ENCODE results near the gene MYH13.

The MYH13 gene

GRCh38 chr17:10339051-10339450 lies 33.8 kb downstream of the MYH13 start:
- DNase-seq = no peak

GRCh38 chr17:10337976-10338375 lies 34.8 kb downstream of the MYH13 start:
- DNase-seq = no peak

GRCh38 chr17:10337136-10337535 lies 35.7 kb downstream of the MYH13 start:
- no peak for DNase-seq

- no peak for DNase-seq
Observed at GRCh38 chr17:10336393-10336792, 36.4 kb downstream of the MYH13 start.

DNA sequence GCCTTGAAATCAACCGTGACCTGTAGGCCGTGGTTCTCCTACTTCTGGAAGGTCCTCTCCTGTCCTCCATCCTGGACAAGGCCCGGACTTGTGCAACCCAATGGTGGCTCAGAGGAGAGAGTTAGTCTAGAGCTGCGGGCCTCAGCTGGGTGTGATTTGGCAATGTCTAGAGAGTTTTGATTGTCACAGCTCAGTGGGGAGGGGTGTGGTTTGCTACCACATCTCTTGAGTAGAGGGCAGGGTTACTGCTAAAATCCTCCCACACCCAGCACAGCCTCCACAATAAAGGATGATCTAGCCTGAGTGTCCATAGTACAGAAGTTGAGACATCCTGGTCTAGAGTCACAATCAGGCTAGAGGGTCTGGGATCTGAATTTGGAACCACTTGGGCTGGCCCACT lies 40.3 kb downstream of the MYH13 start:
- DNase-seq = no peak

DNA sequence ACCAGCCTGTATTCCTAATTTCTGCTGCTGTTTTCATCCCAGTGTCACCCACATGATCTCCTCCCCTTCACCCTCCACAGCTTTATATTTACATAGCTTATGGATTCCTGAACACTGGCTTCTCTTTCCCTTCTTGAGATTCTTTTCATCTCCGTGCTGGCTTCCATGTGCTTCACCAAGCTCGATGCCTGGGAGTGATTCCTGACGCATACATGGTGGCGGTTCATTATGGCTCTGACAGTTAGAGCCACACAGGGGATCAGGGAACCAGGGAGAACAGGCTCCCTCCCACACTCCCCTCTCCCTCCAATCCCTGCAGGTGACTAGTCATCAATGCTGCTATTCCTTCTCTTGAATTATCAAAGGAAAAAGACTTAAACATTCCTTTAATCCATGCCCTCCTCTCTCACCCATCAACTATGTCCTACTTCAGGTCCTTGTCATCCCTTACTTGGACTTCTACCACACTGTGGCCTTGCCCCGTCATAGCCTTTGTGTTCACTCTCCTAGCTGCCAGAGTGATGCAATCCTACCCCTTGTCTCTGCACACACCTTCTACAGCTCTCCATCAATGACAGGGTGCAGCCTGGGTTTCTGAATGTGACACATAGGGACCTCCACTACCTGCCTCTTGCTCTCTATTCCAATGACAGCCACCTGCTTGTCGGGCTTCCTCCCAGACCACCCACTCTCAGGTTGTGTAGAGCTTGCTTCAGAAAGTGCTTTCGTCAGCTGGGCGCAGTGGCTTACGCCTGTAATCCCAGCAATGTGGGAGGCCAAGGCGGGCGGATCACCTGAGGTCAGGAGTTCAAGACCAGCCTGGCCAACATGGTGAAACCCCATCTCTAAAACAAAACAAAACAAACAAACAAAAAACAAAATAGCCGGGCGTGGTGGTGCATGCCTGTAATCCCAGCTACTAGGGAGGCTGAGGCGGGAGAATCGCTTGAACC lies 43.6 kb downstream of the MYH13 start:
- DNase-seq = no peak

- no peak for DNase-seq
Observed at GRCh38 chr17:10328206-10328605, 44.6 kb downstream of the MYH13 start.

DNA sequence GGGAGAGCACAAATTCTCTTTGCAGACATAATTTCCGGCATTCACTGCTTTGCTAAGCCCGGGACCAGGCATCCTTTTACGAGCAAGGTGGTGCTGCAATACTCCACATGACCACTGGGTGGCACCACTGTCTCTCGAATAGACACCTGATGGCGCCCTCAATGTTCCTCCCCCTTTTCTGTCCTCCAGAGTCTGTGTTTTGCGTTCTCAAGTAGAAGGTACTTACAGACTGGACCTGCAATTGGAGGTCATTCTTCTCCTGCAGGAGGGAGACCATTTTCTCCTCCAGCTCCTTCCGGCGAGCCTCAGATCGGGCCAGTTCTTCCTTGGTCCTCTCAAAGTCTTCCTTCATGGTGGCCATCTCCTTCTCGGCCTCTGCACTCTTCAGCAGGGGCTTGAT lies 45.2 kb downstream of the MYH13 start:
- DNase-seq = no peak

DNA sequence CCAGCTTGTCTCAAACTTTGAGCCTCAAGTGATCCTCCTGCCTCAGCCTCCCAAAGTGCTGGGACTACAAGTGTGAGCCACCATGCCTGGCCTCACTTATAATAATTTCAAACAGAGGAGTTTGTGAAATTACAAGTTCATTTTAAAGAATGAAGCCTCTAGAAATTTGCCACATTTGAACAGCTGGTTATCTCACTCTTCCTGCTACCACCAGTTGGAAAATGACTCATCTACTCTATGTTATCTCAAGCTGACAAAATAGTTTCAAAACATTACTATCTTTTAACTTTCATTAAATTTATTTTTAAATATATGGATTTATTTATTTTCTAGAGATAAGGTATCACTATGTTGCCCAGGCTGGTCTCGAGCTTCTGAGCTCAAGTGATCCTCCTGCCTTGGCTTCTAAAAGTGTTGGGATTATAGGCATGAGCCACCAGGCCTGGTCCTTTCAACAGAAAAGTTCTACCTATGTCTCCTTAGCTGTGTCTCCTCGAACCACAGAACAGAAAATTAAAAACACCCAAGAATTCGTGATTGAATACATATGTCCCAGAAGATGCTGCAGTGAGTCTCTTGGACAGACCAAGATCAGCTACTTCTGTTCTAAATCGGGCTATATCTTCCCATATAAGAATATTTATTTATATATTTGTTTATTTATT lies 47.6 kb downstream of the MYH13 start:
- DNase-seq = no peak

DNA sequence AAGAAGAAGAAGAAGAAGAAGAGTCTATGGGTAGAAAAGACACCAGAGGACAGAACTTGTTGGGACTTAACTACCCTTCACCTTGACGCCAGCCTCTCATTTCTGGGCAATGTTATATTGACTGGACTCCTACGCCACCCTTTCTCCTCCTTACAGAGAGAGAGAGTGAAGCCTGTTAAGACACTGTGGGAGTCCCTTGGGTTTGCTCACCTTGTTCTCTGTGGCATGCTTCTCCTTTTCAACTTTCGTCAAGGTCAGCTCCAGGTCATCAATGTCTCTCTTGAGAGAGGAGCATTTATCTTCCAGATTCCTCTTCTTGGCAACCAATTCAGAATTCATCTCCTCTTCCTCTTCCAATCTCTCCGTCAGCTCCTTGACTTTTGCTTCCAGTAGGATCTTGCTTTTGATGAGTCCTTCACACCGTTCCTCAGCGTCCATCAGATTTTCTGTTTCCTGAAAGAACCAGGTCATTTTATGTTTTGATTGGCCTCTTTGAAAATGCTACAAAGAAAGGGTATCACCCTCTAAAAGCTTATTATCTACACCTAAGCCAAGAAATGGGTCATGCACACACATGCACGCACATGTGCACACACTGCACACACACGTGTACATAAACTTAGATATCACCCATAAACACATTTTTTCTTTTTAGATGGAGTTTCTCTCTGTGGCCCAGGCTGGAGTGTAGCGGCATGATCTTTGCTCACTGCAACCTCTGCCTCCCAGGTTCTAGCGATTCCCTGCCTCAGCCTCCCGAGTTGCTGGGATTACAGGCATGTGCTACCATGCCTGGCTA lies 48.8 kb downstream of the MYH13 start:
- DNase-seq = no peak

DNA sequence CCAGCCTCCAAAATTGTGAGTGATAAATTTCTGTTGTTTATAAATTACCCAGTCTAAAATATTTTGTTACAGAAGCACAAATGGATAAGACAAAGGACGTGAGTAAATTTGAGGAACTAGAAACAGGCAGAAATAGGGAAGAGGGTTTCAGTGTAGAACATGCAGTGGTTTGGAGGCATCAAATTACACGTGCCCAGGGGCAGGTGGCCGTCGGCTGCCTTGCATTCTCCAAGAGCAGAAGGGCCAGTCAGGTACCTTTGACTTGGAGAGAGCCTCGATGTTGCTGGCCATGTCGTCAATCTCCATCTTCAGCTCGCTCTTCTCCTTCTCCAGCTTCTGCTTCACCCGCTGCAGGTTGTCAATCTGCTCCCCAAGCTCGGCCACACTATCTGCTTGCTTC lies 54.3 kb downstream of the MYH13 start:
- no peak for DNase-seq

DNA sequence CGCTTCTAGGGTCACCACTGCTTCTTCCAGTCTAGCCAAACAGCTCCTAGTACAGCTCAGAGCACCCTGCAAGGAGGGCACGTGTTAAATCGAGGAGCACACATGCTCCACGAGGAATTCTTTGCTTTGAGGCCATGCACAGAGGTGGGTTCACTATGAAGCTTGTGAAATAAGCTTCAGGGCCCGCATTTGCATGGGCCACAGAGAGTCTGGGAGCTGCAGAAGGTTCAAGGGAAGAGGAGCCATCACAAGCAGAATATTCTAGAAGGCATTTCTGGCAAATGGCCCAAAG lies 55.3 kb downstream of the MYH13 start:
- DNase-seq = no peak

DNA sequence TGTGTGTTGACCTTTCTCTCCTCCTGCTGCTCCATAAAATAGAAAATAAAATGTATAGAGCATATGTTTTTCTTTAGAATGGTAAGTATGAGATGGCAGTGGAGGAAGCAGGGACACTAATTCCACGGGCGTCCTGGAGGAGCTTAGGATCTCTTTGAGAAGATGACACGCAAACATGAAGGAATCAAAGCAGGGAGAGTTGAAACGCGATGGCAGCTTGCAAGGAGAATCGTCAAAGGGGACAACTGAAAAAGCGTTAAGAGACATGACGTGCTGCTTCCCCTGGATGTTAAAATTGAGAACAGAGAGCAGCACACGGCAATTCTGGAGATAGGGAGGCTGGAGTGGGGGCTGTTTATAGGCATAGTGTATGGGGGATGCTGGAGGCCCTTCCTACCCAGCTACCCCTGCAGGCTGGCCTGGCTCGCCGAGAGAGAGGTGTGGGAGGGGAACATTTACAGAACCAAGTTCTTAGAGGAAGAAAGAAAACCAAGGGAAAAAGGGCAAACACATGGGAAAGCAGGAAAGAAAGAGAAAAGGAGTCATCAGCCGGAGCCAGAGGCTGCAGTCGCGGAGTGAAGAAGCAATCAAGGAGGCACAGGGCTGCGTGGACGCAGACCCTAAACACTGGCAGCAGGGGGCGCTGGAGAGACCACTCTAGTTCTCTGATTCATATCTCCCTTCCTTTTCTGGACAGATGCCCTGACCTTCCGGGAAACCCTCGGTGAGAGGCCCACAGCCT lies 55.8 kb downstream of the MYH13 start:
- no peak for DNase-seq

DNA sequence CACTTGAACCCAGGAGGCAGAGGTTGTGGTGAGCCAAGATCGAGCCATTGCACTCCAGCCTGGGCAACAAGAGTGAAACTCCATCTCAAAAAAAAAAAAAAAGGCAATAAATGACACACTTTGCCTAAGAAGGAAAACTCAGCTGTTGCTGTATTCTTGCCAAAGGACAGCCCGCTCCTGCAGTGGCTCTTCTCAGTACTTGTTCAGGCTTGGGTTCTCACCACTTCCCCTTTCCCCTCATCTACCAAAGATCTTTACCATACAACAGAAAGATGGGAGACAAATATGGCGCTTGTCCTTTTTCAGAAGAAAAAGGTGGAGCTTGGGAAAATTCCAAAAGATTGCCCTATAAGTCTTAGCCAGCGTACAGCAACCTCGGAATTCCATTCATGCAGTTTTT lies 58.5 kb downstream of the MYH13 start:
- no peak for DNase-seq

- no peak for DNase-seq
Observed at GRCh38 chr17:10313037-10313672, 59.7 kb downstream of the MYH13 start.

DNA sequence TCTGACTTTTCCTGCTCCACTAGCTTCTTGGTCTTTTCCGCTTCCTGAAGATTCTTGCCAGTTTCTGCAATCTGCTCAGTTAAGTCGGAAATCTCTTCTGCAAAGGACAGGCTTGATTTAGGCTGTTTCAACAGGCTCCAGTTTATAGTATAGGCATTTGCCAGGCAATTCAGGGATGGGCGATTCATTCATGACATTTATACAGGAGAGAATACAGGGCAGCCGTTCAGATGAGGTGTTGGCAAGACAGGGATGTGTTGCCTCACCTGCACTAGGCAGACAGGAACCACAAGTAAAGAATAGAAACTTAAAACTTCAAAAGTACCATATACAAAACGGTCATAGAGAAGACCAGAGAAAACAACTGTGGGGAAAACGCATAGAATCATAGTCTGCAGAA lies 61.7 kb downstream of the MYH13 start:
- DNase-seq = no peak

- DNase-seq = no peak
Observed at GRCh38 chr17:10309003-10309974, 63.5 kb downstream of the MYH13 start.

GRCh38 chr17:10306585-10306984 lies 66.2 kb downstream of the MYH13 start:
- DNase-seq = no peak

DNA sequence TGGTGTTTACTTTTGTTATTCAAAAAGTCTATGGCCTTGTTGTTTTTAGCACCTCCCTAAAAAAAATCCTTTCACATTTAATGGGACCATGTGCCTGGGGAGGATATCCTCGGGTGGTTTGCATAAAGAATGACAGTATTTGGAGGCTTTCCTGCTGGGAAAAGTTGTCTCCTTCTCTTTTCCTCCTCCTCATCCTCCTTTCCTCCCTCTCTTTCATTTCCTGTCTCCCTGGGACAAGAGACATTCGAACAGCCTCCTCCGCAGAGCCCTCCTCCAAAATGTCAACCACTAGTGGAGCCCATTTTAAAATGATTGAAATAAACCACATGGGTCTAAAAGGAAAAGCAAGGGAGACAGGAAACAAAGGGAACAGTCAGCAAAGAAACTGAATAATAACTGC lies 67.4 kb downstream of the MYH13 start:
- DNase-seq = no peak

- no peak for DNase-seq
Observed at GRCh38 chr17:10304758-10305300, 68.0 kb downstream of the MYH13 start.

GRCh38 chr17:10297691-10298090 lies 75.1 kb downstream of the MYH13 start:
- DNase-seq = no peak

All from COR-L47 (cell line).